ENCODE results near the gene MAPKAPK3. TPM values are rescaled to one million over a fixed set of nuclear protein-coding genes. Genes with fewer than 3 reads are reported as not detected.
A peak's percentile ranks its signal among the peaks of the same experiment; 100 is the strongest.
"Not testable (repeated sequence)": the region's sequence is repeated elsewhere in the genome, so short reads cannot be mapped to it uniquely, and the experiment has no call there.

The MAPKAPK3 gene
- total RNA-seq, 1 experiment from 2014 or later = 53.9 TPM

- POLR2A ChIA-PET = no interaction called here
- Mint-ChIP-seq H3K4me3 (ENCODE audit: unreplicated experiment) (no peak overlapping the region), H3K27me3 (ENCODE audit: insufficient read depth, unreplicated experiment) (peaks cover 53% of the 10 kb centered on the region), H3K9me3 (ENCODE audit: unreplicated experiment) (no peaks in the 10 kb centered on the region), H3K4me1 (ENCODE audit: insufficient read depth, unreplicated experiment) (peaks cover 12% of the 10 kb centered on the region), H3K36me3 (ENCODE audit: insufficient read depth, unreplicated experiment) (no peaks in the 10 kb centered on the region), H3K27ac (ENCODE audit: low read depth, unreplicated experiment) (no peak overlapping the region)
- CTCF ChIA-PET = no interaction called here
- intact Hi-C loops (cut with micrococcal nuclease) = no loop called here
- DNase-seq (ENCODE audit: unreplicated experiment) = no peak
- no TSS peak for BruUV-seq (replicated peaks)
- no peak for TF ChIP-seq CTCF (IDR thresholded peaks at IDR 0.05; ENCODE audit: unreplicated experiment)
These were observed 48.3 kb downstream of the MAPKAPK3 start for GRCh38 chr3:50665081-50665840.

GRCh38 chr3:50665841-50666115, 48.8 kb downstream of the MAPKAPK3 start:
- intact Hi-C loops (cut with micrococcal nuclease) = not testable (repeated sequence)

GRCh38 chr3:50666837-50667236, 49.9 kb downstream of the MAPKAPK3 start:
- CTCF ChIA-PET = interaction anchor here (0.7 kb wide), 1 partner anchor 148 kb away, joined by 3 read pairs; no protein-coding TSS in a partner anchor
- Mint-ChIP-seq H3K4me3 (ENCODE audit: unreplicated experiment) (no peak overlapping the region), H3K9me3 (ENCODE audit: unreplicated experiment) (no peaks in the 10 kb centered on the region), H3K36me3 (ENCODE audit: insufficient read depth, unreplicated experiment) (no peaks in the 10 kb centered on the region), H3K27ac (ENCODE audit: low read depth, unreplicated experiment) (no peak overlapping the region), H3K4me1 (ENCODE audit: insufficient read depth, unreplicated experiment) (peaks cover 17% of the 10 kb centered on the region), H3K27me3 (ENCODE audit: insufficient read depth, unreplicated experiment) (peaks cover 69% of the 10 kb centered on the region)
- no peak for DNase-seq (ENCODE audit: unreplicated experiment)
- no TSS peak for BruUV-seq (replicated peaks)
- no peak for TF ChIP-seq CTCF (IDR thresholded peaks at IDR 0.05; ENCODE audit: unreplicated experiment)
- intact Hi-C loops (cut with micrococcal nuclease) = no loop called here
- POLR2A ChIA-PET = no interaction called here

More at GRCh38 chr3:50665841-50666115, 48.8 kb downstream of the MAPKAPK3 start:
- H3K27ac Mint-ChIP-seq (ENCODE audit: low read depth, unreplicated experiment); DNase-seq (ENCODE audit: unreplicated experiment); CTCF ChIA-PET; POLR2A ChIA-PET; H3K4me3 Mint-ChIP-seq (ENCODE audit: unreplicated experiment); BruUV-seq (replicated peaks); H3K36me3 Mint-ChIP-seq (ENCODE audit: insufficient read depth, unreplicated experiment); H3K9me3 Mint-ChIP-seq (ENCODE audit: unreplicated experiment): not testable (repeated sequence)
- peaks cover 58% of the 10 kb centered on the region for H3K27me3 Mint-ChIP-seq (ENCODE audit: insufficient read depth, unreplicated experiment)
- peaks cover 12% of the 10 kb centered on the region for H3K4me1 Mint-ChIP-seq (ENCODE audit: insufficient read depth, unreplicated experiment)

- no peak overlapping the region for H3K27ac Mint-ChIP-seq (ENCODE audit: low read depth, unreplicated experiment)
- H3K27me3 Mint-ChIP-seq (ENCODE audit: insufficient read depth, unreplicated experiment) = peaks cover 84% of the 10 kb centered on the region
- intact Hi-C loops (cut with micrococcal nuclease) = no loop called here
- ChIA-PET POLR2A (no interaction called here), CTCF (interaction anchor here (1.0 kb wide), 1 partner anchor 99 kb away, joined by 3 read pairs; no protein-coding TSS in a partner anchor)
- H3K36me3 Mint-ChIP-seq (ENCODE audit: insufficient read depth, unreplicated experiment) = no peaks in the 10 kb centered on the region
- TF ChIP-seq CTCF (IDR thresholded peaks at IDR 0.05; ENCODE audit: unreplicated experiment) = no peak
- DNase-seq (ENCODE audit: unreplicated experiment) = peak; percentile 55
- H3K4me3 Mint-ChIP-seq (ENCODE audit: unreplicated experiment) = no peak overlapping the region
- H3K4me1 Mint-ChIP-seq (ENCODE audit: insufficient read depth, unreplicated experiment) = peaks cover 6% of the 10 kb centered on the region
- H3K9me3 Mint-ChIP-seq (ENCODE audit: unreplicated experiment) = no peaks in the 10 kb centered on the region
- BruUV-seq (replicated peaks) = no TSS peak
These were observed 54.4 kb downstream of the MAPKAPK3 start for GRCh38 chr3:50671331-50671730.

Measured in MCF 10A (cell line).